Coronary artery (tissue), 2 donors: ENCODE results near the gene NEBL.

ENCODE experiments used
- DNase-seq: peaks from one replicate; pipeline ENCODE4 v3.0.0-alpha.2; 2017; ENCODE audit warnings: low spot score
- H3K27ac ChIP-seq, 2 donors: fragments of 200-600 bp; sonication (generic); one replicate each; pipeline ENCODE4 v1.5.1; 2016 to 2019
- H3K4me3 ChIP-seq: fragments of 200-600 bp; sonication (generic); 2 replicates; pipeline ENCODE4 v1.5.1; 2016; ENCODE audit warnings: mild to moderate bottlenecking, moderate library complexity
- TF ChIP-seq, protein P1 (sequence below): fragments of 200-600 bp; sonication (generic); IDR thresholded peaks from one replicate; pipeline ENCODE4 v1.5.1; 2019; ENCODE audit warnings: antibody characterized with exemption

NEBL gene

DNA sequence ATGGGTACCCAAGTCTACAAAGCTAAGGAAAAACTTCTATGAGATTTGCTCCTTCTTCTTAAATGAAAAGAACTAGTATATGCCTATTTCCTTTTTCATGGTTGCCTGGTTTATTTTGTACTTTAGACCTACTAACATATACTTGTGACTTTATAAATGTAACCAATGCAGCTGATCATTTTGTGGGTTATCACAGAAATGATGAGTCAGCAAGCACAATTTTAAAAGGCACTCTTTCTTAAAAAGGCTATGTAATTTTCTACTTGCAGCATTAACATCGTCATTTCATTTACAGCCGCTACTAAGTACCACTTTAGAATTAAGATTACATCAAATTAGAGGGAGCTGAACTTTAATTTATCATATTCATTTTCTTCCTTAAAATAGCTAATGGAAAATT, 13.6 kb downstream of the NEBL start:
- H3K27ac ChIP-seq = no peak overlapping the region
- DNase-seq = no peak
- H3K4me3 ChIP-seq = no peak overlapping the region
- TF ChIP-seq, protein P1, sequence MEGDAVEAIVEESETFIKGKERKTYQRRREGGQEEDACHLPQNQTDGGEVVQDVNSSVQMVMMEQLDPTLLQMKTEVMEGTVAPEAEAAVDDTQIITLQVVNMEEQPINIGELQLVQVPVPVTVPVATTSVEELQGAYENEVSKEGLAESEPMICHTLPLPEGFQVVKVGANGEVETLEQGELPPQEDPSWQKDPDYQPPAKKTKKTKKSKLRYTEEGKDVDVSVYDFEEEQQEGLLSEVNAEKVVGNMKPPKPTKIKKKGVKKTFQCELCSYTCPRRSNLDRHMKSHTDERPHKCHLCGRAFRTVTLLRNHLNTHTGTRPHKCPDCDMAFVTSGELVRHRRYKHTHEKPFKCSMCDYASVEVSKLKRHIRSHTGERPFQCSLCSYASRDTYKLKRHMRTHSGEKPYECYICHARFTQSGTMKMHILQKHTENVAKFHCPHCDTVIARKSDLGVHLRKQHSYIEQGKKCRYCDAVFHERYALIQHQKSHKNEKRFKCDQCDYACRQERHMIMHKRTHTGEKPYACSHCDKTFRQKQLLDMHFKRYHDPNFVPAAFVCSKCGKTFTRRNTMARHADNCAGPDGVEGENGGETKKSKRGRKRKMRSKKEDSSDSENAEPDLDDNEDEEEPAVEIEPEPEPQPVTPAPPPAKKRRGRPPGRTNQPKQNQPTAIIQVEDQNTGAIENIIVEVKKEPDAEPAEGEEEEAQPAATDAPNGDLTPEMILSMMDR = no peak

DNA sequence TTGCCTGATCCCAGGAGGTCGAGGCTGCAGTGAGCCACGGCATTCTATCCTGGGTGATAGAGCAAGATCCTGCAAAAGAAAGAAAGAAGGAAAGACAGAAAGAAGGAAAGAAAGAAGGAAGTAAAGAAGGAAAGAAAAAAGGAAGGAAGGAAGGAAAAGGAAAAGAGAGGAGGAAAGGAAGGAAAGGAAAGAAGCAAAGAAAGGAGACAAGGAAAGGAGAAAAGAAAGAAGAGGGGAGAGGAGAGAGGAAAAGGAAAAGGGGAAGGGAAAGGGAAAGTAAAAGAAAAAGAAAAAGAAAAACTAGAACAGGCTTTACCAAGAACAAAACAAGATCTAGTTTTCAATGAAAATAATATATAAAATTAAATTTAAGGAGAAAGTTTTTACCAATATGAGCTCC, 15.0 kb downstream of the NEBL start:
- Histone ChIP-seq H3K4me3 (no peak overlapping the region), H3K27ac (no peak overlapping the region)
- no peak for DNase-seq
- TF ChIP-seq, protein P1 = no peak

DNA sequence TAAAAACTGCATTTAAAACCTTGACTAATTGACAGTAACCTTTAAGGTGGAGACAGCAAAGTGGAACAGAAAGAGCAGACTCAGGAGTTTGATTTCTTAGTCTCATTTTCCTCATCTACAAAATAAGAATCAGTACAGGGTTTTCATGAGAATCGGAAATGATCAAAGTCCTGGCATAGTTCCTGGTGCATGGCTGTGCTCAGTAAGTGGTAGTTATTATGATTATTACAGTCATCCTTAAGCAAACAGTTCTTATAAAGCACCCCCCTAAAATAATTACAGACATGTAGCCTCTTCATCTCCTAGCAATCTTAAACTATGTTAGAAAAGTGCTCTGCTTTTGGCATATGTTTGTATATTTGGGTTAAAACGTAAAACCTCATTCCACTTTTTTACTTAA, 18.0 kb downstream of the NEBL start:
- DNase-seq = no peak
- TF ChIP-seq, protein P1 = no peak

DNA sequence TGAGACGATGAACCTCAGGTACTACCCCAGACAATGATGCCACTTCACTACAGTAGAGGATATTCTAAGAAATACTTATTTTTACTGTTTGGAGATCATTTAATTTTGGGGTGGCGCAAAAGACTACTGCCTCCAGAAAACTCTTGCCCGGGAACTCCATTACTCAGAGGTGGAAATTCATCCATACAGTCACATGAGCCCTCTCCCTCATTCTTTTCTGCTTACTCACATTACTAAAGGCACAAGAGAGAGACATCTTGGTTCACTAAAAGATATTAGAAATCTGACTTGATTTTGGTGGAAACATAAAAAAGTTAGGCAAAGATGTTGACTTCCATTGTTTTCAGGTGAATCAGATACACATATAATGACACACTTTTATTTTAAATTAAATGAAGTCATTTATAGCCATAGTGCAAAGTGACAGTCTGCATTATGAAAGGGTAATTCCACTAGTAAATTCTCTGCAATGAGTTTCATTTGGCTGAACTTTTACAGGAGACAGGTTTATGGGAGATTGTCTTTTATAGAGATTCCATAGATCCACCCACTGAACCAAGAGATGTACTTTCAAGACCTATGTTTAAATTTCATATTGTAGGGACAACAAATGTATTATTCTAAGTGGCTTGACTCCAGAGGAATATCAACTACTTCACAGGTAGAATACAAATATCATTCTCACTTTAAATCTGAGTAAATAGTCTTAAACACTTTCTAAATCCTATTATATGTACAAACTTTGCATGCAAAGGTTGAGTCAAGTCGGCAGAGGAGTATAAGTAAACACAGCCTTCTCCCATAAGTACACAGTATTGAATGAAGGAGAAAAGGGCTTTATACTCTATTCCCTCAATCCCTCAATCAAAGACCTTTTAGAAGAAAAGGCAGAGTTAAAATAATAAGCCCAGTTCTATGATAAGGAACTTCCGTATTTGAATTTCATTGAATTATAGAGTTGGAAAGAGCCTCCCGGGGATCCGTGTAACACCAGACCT, 18.8 kb downstream of the NEBL start:
- no peak for DNase-seq
- no peak overlapping the region for H3K4me3 ChIP-seq
- TF ChIP-seq, protein P1 = no peak

More for the DNA sequence above, 18.0 kb downstream of the NEBL start:
- no peak overlapping the region for H3K27ac ChIP-seq
- no peak overlapping the region for H3K4me3 ChIP-seq

DNA sequence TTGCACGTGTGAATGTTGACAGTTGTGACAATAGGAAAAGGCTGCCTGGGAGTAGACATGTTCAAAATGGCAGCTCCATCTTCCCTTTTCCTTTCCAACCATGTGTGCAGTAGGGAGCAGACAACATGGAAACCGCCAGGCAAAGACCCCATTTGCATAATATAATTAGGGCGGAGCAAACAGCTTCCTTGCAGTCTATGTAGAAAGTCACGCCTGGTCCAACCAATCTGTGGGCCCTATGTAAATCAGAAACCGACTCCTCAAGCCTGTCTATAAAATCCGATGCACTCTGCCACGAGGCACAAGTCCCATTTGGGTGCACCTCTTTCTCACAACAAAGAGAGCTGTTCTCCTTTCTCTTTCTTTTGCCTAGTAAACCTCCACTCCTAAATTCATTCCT, 19.6 kb downstream of the NEBL start:
- H3K27ac ChIP-seq = no peak overlapping the region
- TF ChIP-seq, protein P1 = no peak
- DNase-seq = no peak
- H3K4me3 ChIP-seq = no peak overlapping the region

More for the DNA sequence above, 18.8 kb downstream of the NEBL start:
- no peak overlapping the region for H3K27ac ChIP-seq

DNA sequence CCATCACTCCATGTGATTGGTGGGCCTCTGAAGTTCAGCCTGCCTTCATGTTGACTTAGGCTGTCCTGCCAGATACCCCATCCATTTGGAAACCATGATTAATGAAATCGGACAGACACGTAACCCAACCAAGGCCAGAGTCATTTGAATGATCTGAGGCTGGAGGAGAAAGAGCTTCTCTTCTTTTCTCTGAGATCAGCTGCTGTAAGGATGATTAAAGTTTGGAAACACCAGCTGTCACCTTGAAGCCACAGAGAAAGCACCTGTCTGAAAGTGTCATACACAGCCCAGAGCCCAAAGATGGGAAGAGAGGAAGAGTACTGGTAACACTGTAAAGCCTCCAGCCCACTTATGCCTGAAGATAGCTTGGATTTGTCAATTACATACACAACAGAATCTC, 22.9 kb downstream of the NEBL start:
- Histone ChIP-seq H3K27ac (no peak overlapping the region), H3K4me3 (no peak overlapping the region)
- DNase-seq = no peak
- TF ChIP-seq, protein P1 = no peak

DNA sequence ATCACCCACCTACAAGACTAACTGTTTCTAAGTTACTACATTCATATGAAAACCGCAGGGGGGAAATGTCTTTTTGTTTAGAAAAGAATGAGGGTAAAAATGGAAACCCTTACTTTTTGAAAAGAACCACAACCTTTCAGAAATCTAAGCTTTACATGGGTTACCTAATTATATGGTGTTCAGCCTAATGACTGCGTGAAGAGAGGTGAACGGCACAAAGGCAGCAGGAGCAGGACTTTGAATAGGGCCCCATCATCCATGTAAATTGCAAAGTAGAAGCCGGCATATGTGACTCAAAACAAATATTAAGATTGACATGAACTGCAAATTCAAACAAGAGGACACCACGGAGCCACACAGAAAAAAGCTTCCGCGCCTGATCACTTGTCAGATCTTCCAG, 25.1 kb downstream of the NEBL start:
- TF ChIP-seq, protein P1 = no peak
- Histone ChIP-seq H3K4me3 (no peak overlapping the region), H3K27ac (no peak overlapping the region)
- no peak for DNase-seq
